WI38 (cell line): ENCODE measurements around the gene EXOC6.
"Not testable (repeated sequence)": the region's sequence is repeated elsewhere in the genome, so short reads cannot be mapped to it uniquely, and the experiment has no call there.

Experiments used
- H3K4me3 ChIP-seq: 2 replicates; pipeline ENCODE4 v1.5.1; 2011; ENCODE audit warnings: low read depth, mild to moderate bottlenecking, control low read depth, low read length
- TF ChIP-seq, protein P1 (sequence below): IDR thresholded peaks from 2 replicates; pipeline ENCODE4 v1.5.1; 2012; ENCODE audit warnings: low read depth, mild to moderate bottlenecking, control low read depth, low read length

Gene EXOC6

DNA sequence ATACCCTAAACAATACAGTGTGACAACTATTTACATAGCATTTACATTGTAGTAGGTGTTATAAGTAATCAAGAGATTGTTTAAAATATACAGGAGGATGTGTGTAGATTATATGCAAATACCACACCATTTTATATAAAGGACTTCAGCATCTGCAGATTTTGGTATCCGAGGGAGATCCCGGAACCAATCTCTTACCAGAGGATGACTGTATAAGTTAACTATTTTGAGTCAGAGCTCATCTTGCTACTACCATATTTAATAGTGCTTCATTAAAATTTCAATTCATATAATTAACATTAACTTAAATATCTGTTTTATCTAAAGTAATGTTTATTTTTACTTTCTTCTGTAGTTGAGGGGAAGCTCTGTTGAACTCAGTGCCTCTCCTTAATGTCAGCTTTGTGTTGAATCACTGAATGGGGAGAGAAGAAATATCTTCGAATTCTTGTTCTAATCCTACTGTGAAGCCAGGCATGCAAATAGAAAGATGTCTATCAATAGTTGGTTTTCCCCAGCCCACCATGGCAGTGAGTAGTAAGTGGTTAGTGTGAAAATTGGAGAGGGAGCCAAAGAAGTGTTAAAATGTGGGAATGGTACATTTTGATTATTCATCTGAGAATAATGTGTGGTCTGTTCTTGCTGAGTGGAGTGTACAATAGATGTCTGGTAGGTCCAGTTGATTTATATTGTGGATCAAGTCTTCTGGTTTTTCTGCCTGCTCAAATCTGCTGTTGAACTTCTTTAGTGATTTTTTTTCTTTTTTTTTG is 122.2 kb downstream of the EXOC6 start:
- no peak overlapping the region for H3K4me3 ChIP-seq
- TF ChIP-seq, protein P1, sequence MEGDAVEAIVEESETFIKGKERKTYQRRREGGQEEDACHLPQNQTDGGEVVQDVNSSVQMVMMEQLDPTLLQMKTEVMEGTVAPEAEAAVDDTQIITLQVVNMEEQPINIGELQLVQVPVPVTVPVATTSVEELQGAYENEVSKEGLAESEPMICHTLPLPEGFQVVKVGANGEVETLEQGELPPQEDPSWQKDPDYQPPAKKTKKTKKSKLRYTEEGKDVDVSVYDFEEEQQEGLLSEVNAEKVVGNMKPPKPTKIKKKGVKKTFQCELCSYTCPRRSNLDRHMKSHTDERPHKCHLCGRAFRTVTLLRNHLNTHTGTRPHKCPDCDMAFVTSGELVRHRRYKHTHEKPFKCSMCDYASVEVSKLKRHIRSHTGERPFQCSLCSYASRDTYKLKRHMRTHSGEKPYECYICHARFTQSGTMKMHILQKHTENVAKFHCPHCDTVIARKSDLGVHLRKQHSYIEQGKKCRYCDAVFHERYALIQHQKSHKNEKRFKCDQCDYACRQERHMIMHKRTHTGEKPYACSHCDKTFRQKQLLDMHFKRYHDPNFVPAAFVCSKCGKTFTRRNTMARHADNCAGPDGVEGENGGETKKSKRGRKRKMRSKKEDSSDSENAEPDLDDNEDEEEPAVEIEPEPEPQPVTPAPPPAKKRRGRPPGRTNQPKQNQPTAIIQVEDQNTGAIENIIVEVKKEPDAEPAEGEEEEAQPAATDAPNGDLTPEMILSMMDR, result no peak

DNA sequence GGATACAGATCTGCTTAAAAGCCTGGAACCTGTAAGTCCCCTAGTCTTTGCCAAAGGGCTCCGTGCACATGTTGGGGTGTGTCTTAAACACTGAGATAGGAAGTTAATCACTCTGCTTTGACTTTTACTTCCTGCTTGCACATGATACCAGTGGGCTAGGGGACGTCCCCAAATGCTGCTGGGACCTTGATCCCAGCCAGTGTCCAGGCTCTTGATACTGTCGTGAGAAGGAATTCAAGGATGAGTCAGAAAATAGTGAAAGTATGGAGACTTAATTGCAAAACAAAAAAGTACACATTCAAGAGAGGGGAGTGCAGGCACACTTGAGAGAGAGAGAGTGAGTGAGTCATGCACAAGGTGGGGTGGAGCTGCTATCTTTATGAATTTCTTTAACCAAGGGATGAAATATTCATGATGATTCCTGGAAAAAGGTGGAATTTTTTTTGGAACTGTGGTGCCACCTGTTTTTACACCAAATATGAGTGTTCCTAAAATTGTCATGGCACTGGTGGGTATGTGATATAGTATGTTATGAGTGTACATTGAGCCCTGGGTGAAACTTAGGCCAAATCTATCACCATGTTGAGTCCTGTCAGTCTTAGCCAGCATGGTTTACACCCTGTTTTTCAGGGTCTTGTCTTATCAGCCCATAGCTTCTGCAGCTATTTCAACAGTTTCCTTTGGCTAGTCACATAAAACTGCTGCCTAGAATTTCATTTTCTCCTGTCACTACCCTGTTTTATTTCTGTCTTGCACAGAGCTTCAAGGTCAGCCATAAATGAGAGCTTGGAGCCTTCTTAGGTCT is 123.9 kb downstream of the EXOC6 start:
- no peak overlapping the region for H3K4me3 ChIP-seq
- TF ChIP-seq, protein P1, result no peak

- TF ChIP-seq, protein P1, result no peak
- H3K4me3 ChIP-seq, result no peak overlapping the region
Observed at GRCh38 chr10:92972886-92973285, 124.6 kb downstream of the EXOC6 start.

DNA sequence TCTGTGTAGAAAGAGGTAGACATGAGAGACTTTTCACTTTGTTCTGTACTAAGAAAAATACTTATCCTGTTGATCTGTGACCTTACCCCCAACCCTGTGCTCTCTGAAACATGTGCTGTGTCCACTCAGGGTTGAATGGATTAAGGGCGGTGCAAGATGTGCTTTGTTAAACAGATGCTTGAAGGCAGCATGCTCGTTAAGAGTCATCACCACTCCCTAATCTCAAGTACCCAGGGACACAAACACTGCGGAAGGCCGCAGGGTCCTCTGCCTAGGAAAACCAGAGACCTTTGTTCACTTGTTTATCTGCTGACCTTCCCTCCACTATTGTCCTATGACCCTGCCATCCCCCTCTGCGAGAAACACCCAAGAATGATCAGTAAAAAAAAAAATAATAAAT is 128.0 kb downstream of the EXOC6 start:
- not testable (repeated sequence) for H3K4me3 ChIP-seq

- H3K4me3 ChIP-seq, result no peak overlapping the region
- TF ChIP-seq, protein P1, result no peak
Observed at GRCh38 chr10:92989250-92989649, 140.9 kb downstream of the EXOC6 start.

DNA sequence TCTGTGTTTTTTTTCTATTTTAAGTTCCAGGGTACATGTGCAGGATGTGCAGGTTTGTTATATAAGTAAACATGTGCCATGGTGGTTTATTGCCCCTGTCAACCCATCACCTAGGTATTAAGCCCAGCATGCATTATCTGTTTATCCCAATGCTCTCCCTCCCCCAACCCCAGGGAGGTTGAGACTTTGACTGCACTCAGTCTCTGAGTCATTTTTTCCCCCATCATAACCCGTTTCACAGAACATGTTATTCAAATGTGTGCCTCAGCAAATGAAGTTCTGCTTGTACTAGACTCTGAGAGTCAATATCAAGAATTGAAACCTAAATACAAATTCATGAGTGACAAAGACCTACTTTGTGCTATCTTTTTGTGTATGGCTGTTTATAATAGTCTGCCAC is 142.3 kb downstream of the EXOC6 start:
- TF ChIP-seq, protein P1, result no peak
- no peak overlapping the region for H3K4me3 ChIP-seq

GRCh38 chr10:92991513-92991912 is 143.2 kb downstream of the EXOC6 start:
- no peak overlapping the region for H3K4me3 ChIP-seq
- TF ChIP-seq, protein P1, result no peak
